HL-60/S4 (cell line): ENCODE measurements around the gene PTCHD4.
"Not testable (repeated sequence)": the region's sequence is repeated elsewhere in the genome, so short reads cannot be mapped to it uniquely, and the experiment has no call there.

Experiments
- in situ Hi-C: fragments of 300-500 bp; cut with MboI; formaldehyde crosslinking; loops from 2 replicates; pipeline ENCODE4 v1.14.3; 2022; ENCODE audit warnings: low sequenced_read_pairs

The PTCHD4 gene

GRCh38 chr6:48111143-48111506 lies at the start of gene PTCHD4:
Gene PTCHD4, minus strand, starts transcription at chr6:48111197. Its CDS starts 42,240 bp downstream, at chr6:48068957.
- in situ Hi-C loops, result no loop called here

GRCh38 chr6:48151142-48151541 lies 40.1 kb upstream of the PTCHD4 start:
- in situ Hi-C loops, result no loop called here

- in situ Hi-C loops, result no loop called here
Measured at GRCh38 chr6:48150701-48151100, 39.7 kb upstream of the PTCHD4 start.

GRCh38 chr6:48147051-48147450 lies 36.1 kb upstream of the PTCHD4 start:
- in situ Hi-C loops, result no loop called here

- in situ Hi-C loops, result no loop called here
Measured at GRCh38 chr6:48144021-48144420, 33.0 kb upstream of the PTCHD4 start.

- in situ Hi-C loops, result no loop called here
Measured at GRCh38 chr6:48141975-48142374, 31.0 kb upstream of the PTCHD4 start.

- in situ Hi-C loops, result no loop called here
Measured at GRCh38 chr6:48139818-48140614, 29.0 kb upstream of the PTCHD4 start.

GRCh38 chr6:48136856-48137255 lies 25.9 kb upstream of the PTCHD4 start:
- in situ Hi-C loops, result no loop called here

GRCh38 chr6:48135323-48136084 lies 24.5 kb upstream of the PTCHD4 start:
- in situ Hi-C loops, result no loop called here

- in situ Hi-C loops, result no loop called here
Measured at GRCh38 chr6:48134246-48134645, 23.2 kb upstream of the PTCHD4 start.

- in situ Hi-C loops, result no loop called here
Measured at GRCh38 chr6:48123601-48124000, 12.6 kb upstream of the PTCHD4 start.

GRCh38 chr6:48121983-48122749 lies 11.2 kb upstream of the PTCHD4 start:
- in situ Hi-C loops, result not testable (repeated sequence)

GRCh38 chr6:48116699-48117645 lies 6.0 kb upstream of the PTCHD4 start:
- in situ Hi-C loops, result no loop called here

GRCh38 chr6:48113130-48113529 lies 2.1 kb upstream of the PTCHD4 start:
- in situ Hi-C loops, result no loop called here

GRCh38 chr6:48111575-48111974 lies 578 bp upstream of the PTCHD4 start:
- in situ Hi-C loops, result no loop called here

- in situ Hi-C loops, result no loop called here
Measured at GRCh38 chr6:48110436-48111142, 408 bp downstream of the PTCHD4 start.

- in situ Hi-C loops, result no loop called here
Measured at GRCh38 chr6:48109944-48110343, 1.1 kb downstream of the PTCHD4 start.

- in situ Hi-C loops, result not testable (repeated sequence)
Measured at GRCh38 chr6:48102476-48103195, 8.4 kb downstream of the PTCHD4 start.

GRCh38 chr6:48101290-48101689 lies 9.7 kb downstream of the PTCHD4 start:
- in situ Hi-C loops, result no loop called here
